MM.1S (cell line): ENCODE results near the gene NGRN.

Source experiments
- EZH2 ChIP-seq: fragments of 300-600 bp; sonication (generic); optimal IDR thresholded peaks from 2 replicates; pipeline ENCODE3; 2017; ENCODE audit warnings: low read depth, mild to moderate bottlenecking, antibody characterized with exemption, low read length, mixed read lengths
- TF ChIP-seq, protein P1 (sequence below): fragments of 300-600 bp; sonication (generic); IDR thresholded peaks from 2 replicates; pipeline ENCODE4 v1.5.1; 2016; ENCODE audit warnings: antibody characterized with exemption, low read length, mixed read lengths

DNA sequence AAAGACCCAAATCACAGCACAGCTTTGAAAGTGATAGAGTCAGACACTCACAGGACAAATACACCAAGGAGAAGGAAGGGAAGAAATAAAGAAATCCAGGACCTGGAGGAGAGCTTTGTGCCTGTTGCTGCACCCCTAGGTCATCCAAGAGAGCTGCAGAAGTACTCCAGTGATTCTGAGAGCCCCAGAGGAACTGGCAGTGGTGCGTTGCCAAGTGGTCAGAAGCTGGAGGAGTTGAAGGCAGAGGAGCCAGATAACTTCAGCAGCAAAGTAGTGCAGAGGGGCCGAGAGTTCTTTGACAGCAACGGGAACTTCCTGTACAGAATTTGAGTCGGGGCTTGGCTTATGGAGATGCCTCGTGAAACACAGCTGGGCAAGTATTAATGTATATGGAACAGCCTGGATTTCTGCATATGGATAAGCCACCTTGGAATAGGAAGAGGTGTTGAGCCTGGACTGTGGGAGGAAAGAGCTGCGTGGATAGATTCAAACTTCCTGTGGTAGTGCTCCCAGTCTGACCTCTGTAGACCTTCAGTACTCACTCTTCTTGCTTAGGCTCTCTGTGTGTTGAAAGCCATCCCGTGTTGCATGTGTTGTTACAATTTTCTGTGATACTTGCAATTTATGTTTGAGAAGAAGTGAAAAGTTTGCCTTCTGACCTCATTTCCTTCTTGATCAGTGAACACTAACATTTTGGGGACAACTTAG is 6.1 kb downstream of the NGRN start:
- TF ChIP-seq, protein P1, sequence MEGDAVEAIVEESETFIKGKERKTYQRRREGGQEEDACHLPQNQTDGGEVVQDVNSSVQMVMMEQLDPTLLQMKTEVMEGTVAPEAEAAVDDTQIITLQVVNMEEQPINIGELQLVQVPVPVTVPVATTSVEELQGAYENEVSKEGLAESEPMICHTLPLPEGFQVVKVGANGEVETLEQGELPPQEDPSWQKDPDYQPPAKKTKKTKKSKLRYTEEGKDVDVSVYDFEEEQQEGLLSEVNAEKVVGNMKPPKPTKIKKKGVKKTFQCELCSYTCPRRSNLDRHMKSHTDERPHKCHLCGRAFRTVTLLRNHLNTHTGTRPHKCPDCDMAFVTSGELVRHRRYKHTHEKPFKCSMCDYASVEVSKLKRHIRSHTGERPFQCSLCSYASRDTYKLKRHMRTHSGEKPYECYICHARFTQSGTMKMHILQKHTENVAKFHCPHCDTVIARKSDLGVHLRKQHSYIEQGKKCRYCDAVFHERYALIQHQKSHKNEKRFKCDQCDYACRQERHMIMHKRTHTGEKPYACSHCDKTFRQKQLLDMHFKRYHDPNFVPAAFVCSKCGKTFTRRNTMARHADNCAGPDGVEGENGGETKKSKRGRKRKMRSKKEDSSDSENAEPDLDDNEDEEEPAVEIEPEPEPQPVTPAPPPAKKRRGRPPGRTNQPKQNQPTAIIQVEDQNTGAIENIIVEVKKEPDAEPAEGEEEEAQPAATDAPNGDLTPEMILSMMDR = no peak
- no peak for TF ChIP-seq EZH2
